ENCODE results near the gene HAO1. TPM values are rescaled to one million over a fixed set of nuclear protein-coding genes. Genes with fewer than 3 reads are reported as not detected.

The HAO1 gene
- polyA plus RNA-seq, 1 donor (not counting 4 experiments of a cell fraction or from before 2014, with no cell fraction given): not detected

DNA sequence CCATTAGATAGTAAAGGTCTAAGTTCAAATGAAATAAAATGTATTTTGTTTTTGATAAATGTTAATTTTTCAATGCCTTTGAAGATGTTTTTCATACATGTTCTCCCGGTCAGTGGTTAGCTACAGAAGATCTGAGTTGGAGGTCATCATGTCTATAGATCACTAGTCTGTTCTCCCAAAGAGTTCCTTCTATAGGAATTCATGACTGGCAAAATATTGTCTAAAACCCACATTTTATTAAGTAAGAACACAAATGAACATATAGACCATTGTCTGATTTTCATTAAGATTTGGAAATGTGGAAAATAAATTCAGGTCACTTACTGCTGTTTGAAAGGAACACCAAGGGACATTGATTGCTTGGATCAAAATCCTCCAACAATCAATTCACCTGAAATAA lies 23.6 kb downstream of the HAO1 start:
- no peaks in the 10 kb centered on the region for H3K36me3 ChIP-seq (ENCODE audit: control insufficient read depth in 2 of 2, extremely low read depth in 1 of 2, insufficient read depth in 2 of 2, low read length in 2 of 2)
- no peak for DNase-seq (ENCODE audit: low read depth, low spot score)
- H2AFZ ChIP-seq (ENCODE audit: control insufficient read depth, low read length): no peak overlapping the region
- no peak overlapping the region for H3K4me2 ChIP-seq (ENCODE audit: control insufficient read depth, extremely low read depth, insufficient read depth, low read depth, low read length)
- no peak for FAIRE-seq
- H4K20me1 ChIP-seq (ENCODE audit: control insufficient read depth, extremely low read depth, insufficient read depth, low read length): no peaks in the 10 kb centered on the region
- no peaks in the 10 kb centered on the region for H3K9me3 ChIP-seq (ENCODE audit: control insufficient read depth, low read depth, low read length)
- no peak overlapping the region for H3K27ac ChIP-seq (ENCODE audit: control insufficient read depth, insufficient read depth, low read length)
- no peak overlapping the region for H3K4me3 ChIP-seq (ENCODE audit: control insufficient read depth in 2 of 3, extremely low read depth in 1 of 3, insufficient read depth in 2 of 3, low read depth in 1 of 3, low read length in 3 of 3)
- H3K9ac ChIP-seq (ENCODE audit: control insufficient read depth, extremely low read depth, insufficient read depth, low read length): no peak overlapping the region
- no peaks in the 10 kb centered on the region for H3K4me1 ChIP-seq (ENCODE audit: control insufficient read depth, extremely low read depth, insufficient read depth, low read length)
- TF ChIP-seq EZH2 (IDR thresholded peaks at IDR 0.05; ENCODE audit: low read length): no peak
- TF ChIP-seq, protein P1, sequence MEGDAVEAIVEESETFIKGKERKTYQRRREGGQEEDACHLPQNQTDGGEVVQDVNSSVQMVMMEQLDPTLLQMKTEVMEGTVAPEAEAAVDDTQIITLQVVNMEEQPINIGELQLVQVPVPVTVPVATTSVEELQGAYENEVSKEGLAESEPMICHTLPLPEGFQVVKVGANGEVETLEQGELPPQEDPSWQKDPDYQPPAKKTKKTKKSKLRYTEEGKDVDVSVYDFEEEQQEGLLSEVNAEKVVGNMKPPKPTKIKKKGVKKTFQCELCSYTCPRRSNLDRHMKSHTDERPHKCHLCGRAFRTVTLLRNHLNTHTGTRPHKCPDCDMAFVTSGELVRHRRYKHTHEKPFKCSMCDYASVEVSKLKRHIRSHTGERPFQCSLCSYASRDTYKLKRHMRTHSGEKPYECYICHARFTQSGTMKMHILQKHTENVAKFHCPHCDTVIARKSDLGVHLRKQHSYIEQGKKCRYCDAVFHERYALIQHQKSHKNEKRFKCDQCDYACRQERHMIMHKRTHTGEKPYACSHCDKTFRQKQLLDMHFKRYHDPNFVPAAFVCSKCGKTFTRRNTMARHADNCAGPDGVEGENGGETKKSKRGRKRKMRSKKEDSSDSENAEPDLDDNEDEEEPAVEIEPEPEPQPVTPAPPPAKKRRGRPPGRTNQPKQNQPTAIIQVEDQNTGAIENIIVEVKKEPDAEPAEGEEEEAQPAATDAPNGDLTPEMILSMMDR (optimal IDR thresholded peaks at IDR 0.05 in 1 of 3, IDR thresholded peaks at IDR 0.05 in 1 of 3, conservative IDR thresholded peaks at IDR 0.05 in 1 of 3; ENCODE audit: extremely low read depth in 1 of 3, insufficient read depth in 2 of 3, low read length in 3 of 3): no peak
- H3K79me2 ChIP-seq (ENCODE audit: control insufficient read depth, insufficient read depth, low read length): no peaks in the 10 kb centered on the region
- no peaks in the 10 kb centered on the region for H3K27me3 ChIP-seq (ENCODE audit: control insufficient read depth, extremely low read depth, insufficient read depth, low read length)
- H3K9me1 ChIP-seq (ENCODE audit: control insufficient read depth, extremely low read depth, insufficient read depth, low read length): no peaks in the 10 kb centered on the region
- dilution Hi-C loops (cut with MboI; ENCODE audit: extremely low pct_ligation_motif_present, low sequenced_read_pairs): no loop called here

- Histone ChIP-seq H3K4me1 (ENCODE audit: control insufficient read depth, extremely low read depth, insufficient read depth, low read length) (no peaks in the 10 kb centered on the region), H3K4me2 (ENCODE audit: control insufficient read depth, extremely low read depth, insufficient read depth, low read depth, low read length) (no peak overlapping the region), H3K9ac (ENCODE audit: control insufficient read depth, extremely low read depth, insufficient read depth, low read length) (no peak overlapping the region), H3K9me3 (ENCODE audit: control insufficient read depth, low read depth, low read length) (no peaks in the 10 kb centered on the region), H3K79me2 (ENCODE audit: control insufficient read depth, insufficient read depth, low read length) (no peaks in the 10 kb centered on the region), H3K27ac (ENCODE audit: control insufficient read depth, insufficient read depth, low read length) (no peak overlapping the region), H3K36me3 (ENCODE audit: control insufficient read depth in 2 of 2, extremely low read depth in 1 of 2, insufficient read depth in 2 of 2, low read length in 2 of 2) (no peaks in the 10 kb centered on the region), H3K9me1 (ENCODE audit: control insufficient read depth, extremely low read depth, insufficient read depth, low read length) (no peaks in the 10 kb centered on the region), H2AFZ (ENCODE audit: control insufficient read depth, low read length) (no peak overlapping the region), H4K20me1 (ENCODE audit: control insufficient read depth, extremely low read depth, insufficient read depth, low read length) (no peaks in the 10 kb centered on the region), H3K27me3 (ENCODE audit: control insufficient read depth, extremely low read depth, insufficient read depth, low read length) (no peaks in the 10 kb centered on the region), H3K4me3 (ENCODE audit: control insufficient read depth in 2 of 3, extremely low read depth in 1 of 3, insufficient read depth in 2 of 3, low read depth in 1 of 3, low read length in 3 of 3) (no peak overlapping the region)
- TF ChIP-seq, protein P1 (optimal IDR thresholded peaks at IDR 0.05 in 1 of 3, IDR thresholded peaks at IDR 0.05 in 1 of 3, conservative IDR thresholded peaks at IDR 0.05 in 1 of 3; ENCODE audit: extremely low read depth in 1 of 3, insufficient read depth in 2 of 3, low read length in 3 of 3): no peak
- no peak for TF ChIP-seq EZH2 (IDR thresholded peaks at IDR 0.05; ENCODE audit: low read length)
- dilution Hi-C loops (cut with MboI; ENCODE audit: extremely low pct_ligation_motif_present, low sequenced_read_pairs): no loop called here
- no peak for FAIRE-seq
- no peak for DNase-seq (ENCODE audit: low read depth, low spot score)
Measured at GRCh38 chr20:7912551-7912950, 27.7 kb downstream of the HAO1 start.
